DLD1 (cell line): ENCODE measurements around the gene DAGLA.

Experiments
- in situ Hi-C: cut with HindIII; loops from 2 replicates; pipeline ENCODE4 v1.10.0; 2017; ENCODE audit warnings: low sequenced_read_pairs

DAGLA gene

GRCh38 chr11:61688365-61689163, 8.4 kb downstream of the DAGLA start:
- in situ Hi-C loops, result no loop called here

- in situ Hi-C loops, result no loop called here
Observed at GRCh38 chr11:61689164-61689496, 8.9 kb downstream of the DAGLA start.

GRCh38 chr11:61690706-61691379, 10.7 kb downstream of the DAGLA start:
- in situ Hi-C loops, result no loop called here

GRCh38 chr11:61691380-61692156, 11.4 kb downstream of the DAGLA start:
- in situ Hi-C loops, result no loop called here

- in situ Hi-C loops, result no loop called here
Observed at GRCh38 chr11:61693922-61694601, 13.9 kb downstream of the DAGLA start.

- in situ Hi-C loops, result no loop called here
Observed at GRCh38 chr11:61694602-61694939, 14.4 kb downstream of the DAGLA start.

GRCh38 chr11:61694946-61695706, 14.9 kb downstream of the DAGLA start:
- in situ Hi-C loops, result no loop called here

GRCh38 chr11:61695917-61696316, 15.7 kb downstream of the DAGLA start:
- in situ Hi-C loops, result no loop called here

- in situ Hi-C loops, result no loop called here
Observed at GRCh38 chr11:61696602-61697001, 16.4 kb downstream of the DAGLA start.

GRCh38 chr11:61697078-61697502, 16.9 kb downstream of the DAGLA start:
- in situ Hi-C loops, result no loop called here

GRCh38 chr11:61697764-61698163, 17.6 kb downstream of the DAGLA start:
- in situ Hi-C loops, result no loop called here

- in situ Hi-C loops, result no loop called here
Observed at GRCh38 chr11:61698173-61698948, 18.2 kb downstream of the DAGLA start.

- in situ Hi-C loops, result no loop called here
Observed at GRCh38 chr11:61699737-61700160, 19.6 kb downstream of the DAGLA start.

GRCh38 chr11:61700212-61700611, 20.0 kb downstream of the DAGLA start:
- in situ Hi-C loops, result no loop called here

- in situ Hi-C loops, result no loop called here
Observed at GRCh38 chr11:61700720-61701119, 20.5 kb downstream of the DAGLA start.

GRCh38 chr11:61701242-61701886, 21.2 kb downstream of the DAGLA start:
- in situ Hi-C loops, result no loop called here

GRCh38 chr11:61702701-61703312, 22.6 kb downstream of the DAGLA start:
- in situ Hi-C loops, result no loop called here

GRCh38 chr11:61704838-61705237, 24.6 kb downstream of the DAGLA start:
- in situ Hi-C loops, result no loop called here
